ENCODE measurements around the gene ARHGAP27.
"Not testable (repeated sequence)": the region's sequence is repeated elsewhere in the genome, so short reads cannot be mapped to it uniquely, and the experiment has no call there.

The ARHGAP27 gene

DNA sequence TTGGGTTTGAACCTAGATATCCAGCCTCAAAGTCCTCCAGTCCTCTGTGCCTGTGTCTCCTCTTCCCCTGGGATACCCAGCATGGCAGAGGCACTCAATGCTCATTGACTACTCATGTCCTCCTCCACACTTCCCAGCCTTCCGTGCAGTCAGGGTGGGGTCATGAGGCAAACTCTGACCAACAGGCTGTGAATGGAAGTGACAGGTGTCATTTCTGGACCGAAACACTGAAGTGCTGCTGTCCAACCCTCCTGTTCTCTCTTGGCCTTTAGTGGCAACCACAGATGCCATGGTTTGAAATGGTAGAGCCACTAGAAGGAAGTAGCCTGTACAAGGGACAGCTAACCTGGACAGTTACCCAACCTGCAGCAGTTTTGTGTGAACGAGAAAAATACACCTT is 69.2 kb downstream of the ARHGAP27 start:
- no peak for DNase-seq (ENCODE audit: low read depth in 3 of 3)

DNA sequence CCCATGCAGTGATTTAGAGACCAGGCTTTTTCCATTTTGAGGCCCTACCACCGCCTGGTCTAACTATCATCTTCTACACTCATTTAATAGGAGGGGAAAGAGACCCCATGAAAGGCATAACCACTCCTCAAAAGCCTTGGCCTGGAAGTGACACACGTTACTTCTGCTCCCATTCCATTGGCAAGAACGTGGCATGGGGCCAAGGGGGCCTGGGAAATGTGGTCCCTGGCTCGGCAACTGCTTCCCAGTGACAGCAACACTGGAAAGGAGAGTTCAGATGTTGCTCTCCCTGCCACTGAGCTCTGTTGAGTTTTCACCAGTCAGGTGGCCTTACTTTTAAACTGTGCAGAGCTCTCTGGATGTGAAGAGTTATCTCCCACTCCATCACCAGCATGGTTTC is 70.7 kb downstream of the ARHGAP27 start:
- DNase-seq (ENCODE audit: low read depth in 3 of 3), result no peak

DNA sequence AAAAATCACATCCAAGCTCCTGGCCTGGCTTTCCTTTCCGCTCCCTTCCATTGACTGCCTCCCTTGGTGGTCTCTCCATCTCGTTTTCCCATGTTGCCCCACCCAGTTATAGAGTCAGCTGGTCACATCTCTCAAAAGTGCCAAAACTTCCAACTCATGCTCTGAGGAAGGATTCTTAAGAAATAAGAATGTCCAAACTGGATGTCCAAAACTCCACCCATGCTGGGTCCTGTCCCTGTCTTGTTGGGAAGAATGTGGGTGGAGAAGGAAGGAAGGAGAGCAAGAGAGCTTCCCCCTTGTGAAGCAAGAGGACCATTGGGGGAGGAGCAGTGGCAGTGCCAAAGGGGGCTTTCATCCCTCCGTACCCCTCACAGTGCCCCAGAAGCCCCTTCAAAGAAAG is 71.2 kb downstream of the ARHGAP27 start:
- DNase-seq (ENCODE audit: low read depth in 3 of 3), result no peak

DNA sequence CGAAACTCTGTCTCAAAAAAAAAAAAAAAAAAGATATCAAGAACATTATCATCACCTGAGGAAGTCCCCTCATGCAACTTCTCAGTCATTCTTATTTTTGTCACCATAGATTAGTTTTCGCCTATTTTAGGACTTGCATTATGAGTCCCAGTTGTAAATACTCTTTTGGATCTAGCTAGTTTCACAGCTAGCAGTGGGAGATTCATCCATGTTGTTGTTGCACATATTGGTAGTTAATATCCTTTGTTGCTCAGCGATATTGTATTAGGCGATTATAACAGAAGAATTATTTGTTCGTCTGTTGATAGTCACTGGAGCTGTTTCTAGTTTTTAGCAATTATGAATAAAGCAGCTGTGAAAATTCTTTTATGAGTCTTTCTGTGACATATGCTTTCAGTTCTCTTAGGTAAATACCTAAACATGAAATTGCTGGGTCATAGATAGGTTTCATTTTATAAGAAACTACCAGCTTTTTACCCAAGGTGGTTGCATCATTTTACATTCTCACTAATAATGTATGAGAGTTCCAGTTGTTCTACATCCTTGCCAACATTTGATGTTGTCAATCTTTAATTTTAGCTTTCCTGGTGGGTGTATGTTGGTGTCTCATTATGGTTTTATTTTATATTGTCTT is 75.2 kb downstream of the ARHGAP27 start:
- no peak for DNase-seq (ENCODE audit: low read depth in 3 of 3)

DNA sequence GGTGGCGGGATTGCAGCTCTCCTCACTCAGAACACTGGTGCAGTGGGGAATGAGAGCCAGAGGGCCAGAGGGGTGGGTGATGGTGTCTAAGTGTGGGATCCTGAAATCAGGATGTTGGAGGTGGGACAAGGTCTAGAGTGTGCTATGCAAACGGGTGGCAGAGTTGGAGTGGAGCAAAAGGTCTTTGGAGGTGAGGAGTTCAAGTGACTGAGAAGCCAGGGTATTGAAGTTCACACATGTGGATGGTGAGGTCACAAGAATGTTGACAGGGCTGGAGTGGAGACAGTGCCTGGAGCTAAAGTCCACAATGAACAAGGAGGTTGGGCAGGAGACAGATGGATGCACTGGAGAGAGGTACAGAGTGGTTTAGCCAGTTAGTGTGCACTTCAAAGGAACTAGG is 77.6 kb downstream of the ARHGAP27 start:
- no peak for DNase-seq (ENCODE audit: low read depth in 3 of 3)

DNA sequence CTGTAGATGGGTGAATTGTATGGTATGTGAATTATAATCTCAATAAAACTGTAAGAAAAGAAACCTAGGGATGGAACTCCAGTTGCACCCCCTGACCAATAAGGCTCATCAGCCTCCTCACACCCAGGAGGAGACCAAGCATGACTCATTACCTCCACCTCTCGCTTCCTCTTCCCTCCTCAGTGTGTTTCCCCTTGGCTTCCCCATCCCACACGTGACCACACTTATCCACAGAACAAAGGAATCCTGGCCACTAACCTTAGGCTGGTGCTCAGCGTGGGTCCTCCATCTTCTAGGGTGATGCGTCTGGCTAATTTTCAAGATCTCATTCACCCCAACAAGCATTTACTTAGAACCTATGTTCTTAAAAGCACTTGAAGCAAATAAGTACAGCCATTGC is 79.6 kb downstream of the ARHGAP27 start:
- peak; percentile 6 to 45 (median 9) for DNase-seq (ENCODE audit: low read depth in 3 of 3)

DNA sequence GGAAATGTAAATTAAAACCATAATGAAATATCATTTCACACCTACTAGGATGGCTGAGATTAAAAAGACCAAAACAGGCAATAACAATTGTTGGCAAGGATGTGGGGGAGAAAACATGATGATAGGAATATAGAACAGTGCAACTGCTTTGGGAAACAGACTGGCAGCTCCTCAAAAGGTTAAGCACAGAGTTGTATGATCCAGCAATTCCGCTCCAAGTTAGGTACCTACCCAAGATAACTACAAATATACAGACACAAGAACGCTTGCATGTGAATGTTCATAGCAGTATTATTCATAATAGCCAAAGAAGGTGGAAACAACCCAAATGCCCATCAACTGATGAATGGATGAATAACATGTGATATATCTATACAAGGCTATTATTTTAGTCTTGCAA is 80.8 kb downstream of the ARHGAP27 start:
- no peak for DNase-seq (ENCODE audit: low read depth in 3 of 3)

DNA sequence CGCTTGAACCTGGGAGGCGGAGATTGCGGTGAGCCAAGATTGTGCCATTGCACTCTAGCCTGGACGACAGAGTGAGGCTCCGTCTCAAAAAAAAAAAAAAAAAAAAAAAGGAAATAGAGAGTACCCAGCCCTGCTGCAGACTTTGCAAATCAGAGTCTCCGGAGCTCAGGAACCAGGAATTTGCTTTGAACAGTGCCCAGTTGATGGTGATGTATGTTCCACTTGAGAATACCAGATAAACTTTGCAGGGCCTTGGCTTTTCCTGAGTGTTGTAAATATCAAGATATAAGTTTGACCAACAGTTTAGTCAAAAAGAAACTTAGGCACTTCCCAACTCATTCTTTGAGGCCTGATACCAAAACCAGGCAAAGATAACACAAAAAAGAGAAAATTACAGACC is 85.2 kb downstream of the ARHGAP27 start:
- DNase-seq (ENCODE audit: low read depth in 3 of 3), result no peak

DNA sequence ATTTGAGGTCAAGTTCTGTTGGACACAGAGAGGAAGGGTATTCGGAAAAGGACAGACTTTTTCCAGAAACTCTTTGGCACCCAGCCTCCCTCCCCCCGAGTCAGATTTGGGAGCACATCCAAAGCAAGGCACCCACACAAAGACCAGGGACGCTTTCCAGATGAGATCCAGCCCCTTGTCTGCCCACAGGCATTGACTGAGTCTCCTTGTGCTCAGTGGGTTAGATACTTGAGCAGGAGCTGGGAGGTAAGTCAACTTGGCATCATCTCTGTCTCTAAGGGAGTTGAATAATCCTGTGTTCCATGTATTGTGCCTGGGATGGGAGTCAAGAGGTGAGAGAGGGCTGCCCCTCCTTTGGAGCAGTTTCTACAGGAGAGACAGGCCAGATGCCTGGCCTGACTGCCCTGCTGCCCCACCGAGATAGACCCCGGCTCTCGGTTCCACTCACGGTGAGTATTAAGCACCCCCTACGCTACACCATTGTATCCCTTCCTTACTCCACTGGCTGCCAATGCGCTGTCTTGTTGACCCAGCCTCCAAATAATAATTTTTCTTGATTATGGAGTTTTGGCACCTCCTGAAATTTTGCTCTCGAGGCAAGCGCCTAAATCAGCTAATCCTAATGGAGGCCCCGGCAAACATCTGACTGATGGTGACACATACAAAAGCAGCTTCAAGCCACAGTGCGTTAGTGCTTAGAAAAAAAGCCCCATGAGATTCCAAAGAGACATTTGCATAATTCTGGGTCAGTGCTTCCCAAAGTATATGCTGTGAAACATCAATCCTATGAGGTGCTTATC is 86.3 kb downstream of the ARHGAP27 start:
- DNase-seq (ENCODE audit: low read depth in 3 of 3), result no peak

DNA sequence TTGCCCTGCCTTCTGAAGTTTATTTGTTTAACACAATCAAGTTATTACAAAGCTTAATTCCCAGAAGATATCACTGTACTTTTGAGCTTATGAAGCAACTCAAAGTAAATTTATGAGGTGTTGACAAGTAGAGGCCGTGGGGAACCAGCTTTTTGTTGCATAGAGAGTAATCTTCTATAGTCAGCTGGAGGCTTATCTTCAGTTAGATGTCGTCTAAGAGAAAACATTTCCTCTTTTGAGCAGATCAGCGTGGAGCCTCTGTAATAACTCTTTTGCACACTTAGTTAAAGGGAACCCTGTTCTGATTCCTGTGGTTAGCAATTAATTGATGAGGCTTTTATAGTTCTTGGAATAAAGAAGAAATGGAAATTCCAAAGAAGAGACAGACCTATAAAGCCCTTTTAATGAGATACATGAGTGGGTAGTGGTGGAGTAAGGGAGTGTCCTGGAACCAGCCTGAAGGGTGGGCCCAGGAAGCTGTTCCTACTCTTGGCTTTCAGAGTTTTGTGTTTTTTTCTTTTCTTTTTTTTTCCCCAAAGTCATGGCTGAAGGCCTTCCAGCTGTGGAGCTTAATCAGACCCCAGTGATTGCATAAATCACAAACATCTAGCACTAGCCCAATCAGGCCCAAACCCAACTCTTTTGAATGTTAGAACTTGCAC is 87.0 kb downstream of the ARHGAP27 start:
- no peak for DNase-seq (ENCODE audit: low read depth in 3 of 3)

DNA sequence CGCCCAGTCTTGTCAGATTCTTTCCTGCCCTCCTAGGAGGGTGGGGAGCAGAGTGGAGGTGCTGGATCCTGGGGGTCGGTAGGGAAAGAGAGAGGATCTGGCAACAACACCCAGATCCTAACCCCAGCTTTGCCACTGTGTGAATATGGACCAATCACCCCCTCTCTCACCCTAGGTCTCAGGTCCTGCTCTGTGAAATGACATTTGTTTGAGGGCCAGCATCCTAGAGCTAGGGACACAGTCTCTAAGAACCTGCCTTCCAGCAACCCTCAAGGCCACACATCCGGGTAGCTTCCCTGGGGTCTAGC is 87.5 kb downstream of the ARHGAP27 start:
- no peak for DNase-seq (ENCODE audit: low read depth in 3 of 3)

DNA sequence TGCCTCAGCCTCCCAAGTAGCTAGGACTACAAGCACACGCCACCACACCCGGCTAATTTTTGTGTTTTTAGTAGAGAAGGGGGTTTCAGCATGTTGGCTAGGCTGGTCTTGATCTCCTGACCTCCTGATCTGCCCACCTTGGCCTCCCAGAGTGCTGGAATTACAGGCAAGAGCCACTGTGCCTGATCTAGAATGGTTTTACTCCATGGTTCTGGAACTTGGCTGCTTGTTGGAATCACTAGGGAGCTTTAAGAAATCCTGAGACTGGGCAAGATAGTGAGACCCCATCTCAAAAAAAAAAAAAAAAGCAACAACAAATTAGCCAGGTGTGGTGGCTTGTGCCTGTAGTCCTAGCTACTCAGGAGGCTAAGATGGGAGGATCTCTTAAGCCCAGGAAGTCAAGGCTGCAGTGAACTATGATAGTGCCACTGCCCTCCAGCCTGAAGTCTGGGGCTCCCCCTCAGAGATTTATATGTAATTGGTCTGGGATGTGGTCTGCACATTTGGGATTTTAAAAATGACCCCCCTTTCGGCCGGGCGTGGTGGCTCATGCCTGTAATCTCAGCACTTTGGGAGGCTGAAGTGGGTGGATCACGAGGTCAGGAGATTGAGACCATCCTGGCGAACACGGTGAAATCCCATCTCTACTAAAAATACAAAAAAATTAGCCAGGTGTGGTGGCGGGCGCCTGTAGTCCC is 88.6 kb downstream of the ARHGAP27 start:
- not testable (repeated sequence) for DNase-seq (ENCODE audit: low read depth in 3 of 3)

All from stimulated activated CD4-positive, alpha-beta T cell treated with anti-CD3 and anti-CD28 coated beads, TNF-alpha, amount 100 ng/mL, for 24 hours (primary cell).